Osteocyte (in vitro differentiated cells): ENCODE results near the gene CASP2. TPM values are rescaled to one million over a fixed set of nuclear protein-coding genes. Genes with fewer than 3 reads are reported as not detected.

Experiments
- DNase-seq: peaks from one replicate; pipeline ENCODE4 v3.0.0; 2021; ENCODE audit warnings: mixed read lengths; ENCODE audit not compliant: unreplicated experiment; ENCODE audit errors: extremely low spot score
- H3K27ac Mint-ChIP-seq: one replicate; pipeline ENCODE4 v1.8.0; 2021; ENCODE audit warnings: mild to moderate bottlenecking, mixed read lengths; ENCODE audit not compliant: unreplicated experiment
- H3K27me3 Mint-ChIP-seq: one replicate; pipeline ENCODE4 v1.8.0; 2021; ENCODE audit warnings: mixed read lengths; ENCODE audit not compliant: unreplicated experiment
- H3K36me3 Mint-ChIP-seq: one replicate; pipeline ENCODE4 v1.8.0; 2021; ENCODE audit warnings: mixed read lengths; ENCODE audit not compliant: unreplicated experiment
- H3K4me1 Mint-ChIP-seq: one replicate; pipeline ENCODE4 v1.8.0; 2021; ENCODE audit warnings: mixed read lengths; ENCODE audit not compliant: unreplicated experiment
- H3K4me3 Mint-ChIP-seq: one replicate; pipeline ENCODE4 v1.8.0; 2021; ENCODE audit warnings: mild to moderate bottlenecking, moderate library complexity, mixed read lengths; ENCODE audit not compliant: unreplicated experiment
- H3K9me3 Mint-ChIP-seq: one replicate; pipeline ENCODE4 v1.8.0; 2021; ENCODE audit warnings: mixed read lengths; ENCODE audit not compliant: unreplicated experiment
- CTCF ChIP-seq: fragments of 200-600 bp; sonication (generic); IDR thresholded peaks from 2 replicates; pipeline ENCODE4 v1.5.0; 2021; ENCODE audit warnings: antibody characterized with exemption, mild to moderate bottlenecking, moderate library complexity
- total RNA-seq: library from RNA; stranded (reverse); gene quantifications from 2 replicates; pipeline ENCODE4 v1.2.1, GENCODE V29; 2021

Gene CASP2
- total RNA-seq, 1 donor from 2014 or later = 47.5 TPM

DNA sequence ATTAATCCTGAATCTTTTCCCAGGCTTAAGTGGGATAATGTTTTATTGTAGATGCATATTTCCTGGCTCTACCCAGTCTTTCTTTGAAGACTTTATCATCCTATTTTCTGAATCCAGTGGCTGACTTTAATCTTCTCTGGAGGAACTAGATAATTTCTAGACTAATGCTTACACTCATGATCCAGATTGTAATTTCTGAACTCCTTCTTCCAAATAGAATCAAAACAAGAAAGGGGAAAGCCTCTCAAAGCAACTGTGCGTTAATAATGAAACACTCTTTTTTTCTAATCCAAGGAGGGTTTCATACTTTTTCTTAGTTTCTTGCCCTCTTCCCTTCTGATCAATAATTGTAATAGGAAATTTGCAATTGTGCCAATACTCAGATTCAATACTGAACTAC, 16.9 kb upstream of the CASP2 start:
- Mint-ChIP-seq H3K27me3 (no peaks in the 10 kb centered on the region), H3K27ac (no peak overlapping the region), H3K4me3 (no peak overlapping the region), H3K4me1 (peaks cover under 1% of the 10 kb centered on the region), H3K36me3 (peaks cover 21% of the 10 kb centered on the region), H3K9me3 (no peaks in the 10 kb centered on the region)
- no peak for TF ChIP-seq CTCF
- no peak for DNase-seq

- Mint-ChIP-seq H3K4me1 (no peaks in the 10 kb centered on the region), H3K4me3 (no peak overlapping the region), H3K36me3 (peaks cover 20% of the 10 kb centered on the region), H3K27me3 (no peaks in the 10 kb centered on the region), H3K27ac (no peak overlapping the region), H3K9me3 (no peaks in the 10 kb centered on the region)
- TF ChIP-seq CTCF = no peak
- no peak for DNase-seq
Observed at GRCh38 chr7:143272871-143273270, 15.3 kb upstream of the CASP2 start.

- no peak for TF ChIP-seq CTCF
- Mint-ChIP-seq H3K4me1 (peaks cover 17% of the 10 kb centered on the region), H3K27ac (peak overlapping the region; percentile 74), H3K9me3 (no peaks in the 10 kb centered on the region), H3K36me3 (no peaks in the 10 kb centered on the region), H3K4me3 (no peak overlapping the region), H3K27me3 (no peaks in the 10 kb centered on the region)
- no peak for DNase-seq
Observed at GRCh38 chr7:143279186-143280098, 8.7 kb upstream of the CASP2 start.

- peaks cover 17% of the 10 kb centered on the region for H3K4me1 Mint-ChIP-seq
- no peaks in the 10 kb centered on the region for H3K36me3 Mint-ChIP-seq
- peak overlapping the region; percentile 19 for H3K27ac Mint-ChIP-seq
- no peaks in the 10 kb centered on the region for H3K27me3 Mint-ChIP-seq
- no peak for TF ChIP-seq CTCF
- DNase-seq = no peak
- H3K9me3 Mint-ChIP-seq = no peaks in the 10 kb centered on the region
- no peak overlapping the region for H3K4me3 Mint-ChIP-seq
Observed at GRCh38 chr7:143280160-143280559, 8.0 kb upstream of the CASP2 start.

DNA sequence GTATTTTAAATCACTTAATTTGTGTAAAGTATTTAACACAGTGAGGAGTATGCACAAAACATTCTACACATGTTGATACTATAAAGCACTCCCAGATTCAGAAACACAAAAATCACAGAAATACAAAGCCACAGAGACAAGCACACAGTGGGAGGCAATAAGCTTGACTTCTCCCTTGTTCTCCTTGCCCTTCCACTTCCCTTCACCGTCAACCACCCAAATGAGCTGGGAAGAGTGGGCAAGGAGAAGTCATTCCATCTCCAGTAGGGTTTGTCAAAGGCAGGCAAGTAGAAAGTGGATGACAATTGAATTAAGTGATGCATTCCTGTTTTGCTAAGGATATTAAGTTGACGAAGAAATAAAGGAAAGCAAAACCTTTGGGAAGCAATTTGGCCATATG, 7.6 kb upstream of the CASP2 start:
- peak overlapping the region; percentile 19 for H3K27ac Mint-ChIP-seq
- DNase-seq = no peak
- H3K36me3 Mint-ChIP-seq = no peaks in the 10 kb centered on the region
- no peaks in the 10 kb centered on the region for H3K9me3 Mint-ChIP-seq
- no peak overlapping the region for H3K4me3 Mint-ChIP-seq
- TF ChIP-seq CTCF = no peak
- no peaks in the 10 kb centered on the region for H3K27me3 Mint-ChIP-seq
- peaks cover 20% of the 10 kb centered on the region for H3K4me1 Mint-ChIP-seq
